Breast epithelium (tissue), 4 donors: Measurements from ENCODE around the gene SSTR5. TPM values are rescaled to one million over a fixed set of nuclear protein-coding genes. Genes with fewer than 3 reads are reported as not detected.
A peak's percentile ranks its signal among the peaks of the same experiment; 100 is the strongest.
"Not testable (repeated sequence)": the region's sequence is repeated elsewhere in the genome, so short reads cannot be mapped to it uniquely, and the experiment has no call there.

Source experiments
- DNase-seq, 2 donors: peaks; one replicate each; pipeline ENCODE4 v3.0.0-alpha.2; 2019; ENCODE audit warnings: low spot score in 2 of 2
- H3K27ac ChIP-seq, 2 donors: fragments of 200-600 bp; sonication (generic) in 1 of 2; one replicate each; pipeline ENCODE4 v1.5.1; 2016 to 2019; ENCODE audit warnings: mild to moderate bottlenecking in 1 of 2
- H3K27me3 ChIP-seq, 2 donors: fragments of 200-600 bp; sonication (generic) in 1 of 2; one replicate each; pipeline versions ENCODE4 v1.5.1 to v1.6.0; 2017 to 2019; ENCODE audit warnings: control low read depth in 1 of 2, mild to moderate bottlenecking in 1 of 2
- H3K36me3 ChIP-seq: fragments of 200-600 bp; one replicate; pipeline ENCODE4 v1.5.1; 2019
- H3K4me1 ChIP-seq, 2 donors: fragments of 200-600 bp; sonication (generic); one replicate each; pipeline ENCODE4 v1.5.1; 2016 to 2019; ENCODE audit warnings: control low read depth in 1 of 2
- H3K4me3 ChIP-seq, 3 donors: fragments of 200-600 bp; sonication (generic); 1 replicate in 2 of 3; 2 replicates in 1 of 3; pipeline ENCODE4 v1.5.1; 2016 to 2019; ENCODE audit warnings: mild to moderate bottlenecking in 3 of 3, moderate library complexity in 2 of 3
- H3K9me3 ChIP-seq, 2 donors: fragments of 200-600 bp; sonication (generic) in 1 of 2; one replicate each; pipeline ENCODE4 v1.5.1; 2016 to 2019; ENCODE audit warnings: control low read depth in 1 of 2
- CTCF ChIP-seq, 3 donors: fragments of 450-650 bp; IDR thresholded peaks; one replicate each; pipeline ENCODE4 v1.5.1; 2016 to 2017; ENCODE audit warnings: antibody characterized with exemption in 3 of 3, mild to moderate bottlenecking in 3 of 3, moderate library complexity in 3 of 3
- POLR2A ChIP-seq: fragments of 450-650 bp; IDR thresholded peaks from one replicate; pipeline ENCODE4 v1.6.1; 2016; ENCODE audit warnings: antibody characterized with exemption, mild to moderate bottlenecking, moderate library complexity
- POLR2AphosphoS5 ChIP-seq, 3 donors: sonication (generic); formaldehyde crosslinking; IDR thresholded peaks; one replicate each; pipeline ENCODE4 v1.6.1; 2017; ENCODE audit warnings: antibody characterized with exemption in 3 of 3
- intact Hi-C: fragments of 100-400 bp; cut with DNase I; formaldehyde crosslinking; loops from one replicate; pipeline ENCODE4 v1.15.1; 2023; ENCODE audit warnings: low total_unique reads
- total RNA-seq, 3 donors: library from RNA; depleted of rRNA; stranded (reverse); fragments of >200 nt; gene quantifications; one replicate each; pipeline ENCODE4 v1.1.0, GENCODE V29; 2016

SSTR5 gene
- not detected for total RNA-seq

- intact Hi-C loops: no loop called here
Measured at GRCh38 chr16:1072526-1073261, at the start of gene SSTR5. Gene SSTR5, plus strand, starts transcription at chr16:1072747. Its CDS starts 6,122 bp downstream, at chr16:1078869.

GRCh38 chr16:1024138-1024537 lies 48.4 kb upstream of the SSTR5 start:
- H3K4me1 ChIP-seq: peaks cover 0 to 7% of the 10 kb centered on the region in 2 donors
- TF ChIP-seq POLR2A (no peak), POLR2AphosphoS5 (IDR thresholded peaks at IDR 0.05) (no peak), CTCF (IDR thresholded peaks at IDR 0.05) (no peak)
- H3K9me3 ChIP-seq: no peaks in the 10 kb centered on the region
- H3K4me3 ChIP-seq: no peak overlapping the region
- H3K36me3 ChIP-seq: no peaks in the 10 kb centered on the region
- DNase-seq: no peak
- intact Hi-C loops: no loop called here
- H3K27ac ChIP-seq: no peak overlapping the region
- peaks cover 16 to 87% of the 10 kb centered on the region in 2 donors for H3K27me3 ChIP-seq

More at GRCh38 chr16:1072526-1073261, at the start of gene SSTR5:
- no peak for DNase-seq
- H3K4me3 ChIP-seq: no peak within 1 kb of the TSS
- TF ChIP-seq POLR2A (no peak), POLR2AphosphoS5 (IDR thresholded peaks at IDR 0.05) (no peak), CTCF (IDR thresholded peaks at IDR 0.05) (no peak)
- H3K27me3 ChIP-seq: peaks cover 2 to 95% of the 10 kb centered on the region in 2 donors
- no peaks in the 10 kb centered on the region for H3K9me3 ChIP-seq
- no peaks in the 10 kb centered on the region for H3K36me3 ChIP-seq
- no peaks in the 10 kb centered on the region for H3K4me1 ChIP-seq
- H3K27ac ChIP-seq: no peak within 1 kb of the TSS

- H3K4me3 ChIP-seq, intact Hi-C loops, H3K4me1 ChIP-seq, H3K9me3 ChIP-seq, H3K36me3 ChIP-seq, H3K27ac ChIP-seq: not testable (repeated sequence)
- peak in 1 of 2 donors; percentile 75 for DNase-seq
- H3K27me3 ChIP-seq: peaks cover 16 to 89% of the 10 kb centered on the region in 2 donors
Measured at GRCh38 chr16:1025183-1025809, 47.3 kb upstream of the SSTR5 start.

GRCh38 chr16:1026057-1026783 lies 46.3 kb upstream of the SSTR5 start:
- Histone ChIP-seq H3K36me3 (no peaks in the 10 kb centered on the region), H3K4me1 (peaks cover 0 to 7% of the 10 kb centered on the region in 2 donors), H3K4me3 (peak overlapping the region in 1 of 3 donors; percentile 15), H3K27ac (no peak overlapping the region), H3K9me3 (no peaks in the 10 kb centered on the region), H3K27me3 (peaks cover 14 to 89% of the 10 kb centered on the region in 2 donors)
- DNase-seq: no peak
- no peak for TF ChIP-seq POLR2AphosphoS5 (IDR thresholded peaks at IDR 0.05)
- no peak for TF ChIP-seq CTCF (IDR thresholded peaks at IDR 0.05)
- no peak for TF ChIP-seq POLR2A
- intact Hi-C loops: no loop called here

GRCh38 chr16:1026784-1027500 lies 45.6 kb upstream of the SSTR5 start:
- TF ChIP-seq POLR2A (no peak), CTCF (IDR thresholded peaks at IDR 0.05) (no peak), POLR2AphosphoS5 (IDR thresholded peaks at IDR 0.05) (no peak)
- Histone ChIP-seq H3K36me3 (no peaks in the 10 kb centered on the region), H3K27me3 (peaks cover 8 to 89% of the 10 kb centered on the region in 2 donors)

More at GRCh38 chr16:1026784-1027500, 45.6 kb upstream of the SSTR5 start:
- peak overlapping the region in 2 of 3 donors; percentile 7 to 15 for H3K4me3 ChIP-seq
- H3K27ac ChIP-seq: peak overlapping the region; percentile 19 to 36
- no peaks in the 10 kb centered on the region for H3K9me3 ChIP-seq
- DNase-seq: peak in 1 of 2 donors; percentile 51
- intact Hi-C loops: no loop called here
- peaks cover 0 to 7% of the 10 kb centered on the region in 2 donors for H3K4me1 ChIP-seq
